ENCODE results near the gene MICU1. TPM values are rescaled to one million over a fixed set of nuclear protein-coding genes. Genes with fewer than 3 reads are reported as not detected.

MICU1 gene
- total RNA-seq, 1 experiment from 2014 or later, result 39.4 TPM

GRCh38 chr10:72344932-72345331 lies 280.9 kb downstream of the MICU1 start:
- intact Hi-C loops (cut with micrococcal nuclease), result no loop called here
- CTCF ChIA-PET, result interaction anchor here (1.2 to 1.3 kb wide), 2 partner anchors 9 to 13 kb away, joined by 3 to 4 read pairs; no protein-coding TSS in a partner anchor
- TF ChIP-seq JUND (IDR thresholded peaks at IDR 0.05), result no peak
- no peak for TF ChIP-seq POLR2AphosphoS5 (IDR thresholded peaks at IDR 0.05; ENCODE audit: low read depth, low read length)
- TF ChIP-seq REST (IDR thresholded peaks at IDR 0.05; ENCODE audit: low read depth), result no peak
- no peaks in the 10 kb centered on the region for H4K20me1 ChIP-seq (ENCODE audit: insufficient read depth)
- H3K4me1 ChIP-seq (ENCODE audit: control insufficient read depth in 1 of 2, insufficient read depth in 2 of 2, low read length in 2 of 2), result peaks cover 0 to 7% of the 10 kb centered on the region in 2 experiments; a peak in 2 of 4 replicates
- no TSS peak for BruUV-seq (replicated peaks)
- no peak overlapping the region for H2AFZ ChIP-seq (ENCODE audit: low read depth, low read length, poor library complexity, severe bottlenecking)
- no peaks in the 10 kb centered on the region for H3K9me3 ChIP-seq (ENCODE audit: control insufficient read depth in 1 of 2, insufficient read depth in 1 of 2, low read depth in 1 of 2, low read length in 2 of 2)
- DNase-seq (ENCODE audit: low read depth, low spot score) (no peak), ATAC-seq (no peak)
- no peaks in the 10 kb centered on the region for H3K27me3 ChIP-seq (ENCODE audit: insufficient read depth, low read length)
- RAD21 ChIA-PET (ENCODE audit: low non-redundant PET in 1 of 2, low total read pairs in 2 of 2, uncharacterized antibody in 2 of 2, unreplicated experiment in 2 of 2), result no interaction called here
- H3K79me2 ChIP-seq (ENCODE audit: insufficient read depth, low read length), result peaks cover 11% of the 10 kb centered on the region
- no peak overlapping the region for H3K27ac ChIP-seq (ENCODE audit: low read depth, low read length)
- peaks cover 0 to 5% of the 10 kb centered on the region in 2 experiments; a peak in 1 of 4 replicates for H3K36me3 ChIP-seq (ENCODE audit: control insufficient read depth in 1 of 2, insufficient read depth in 2 of 2, low read length in 2 of 2)
- no peaks in the 10 kb centered on the region for H3K9me2 ChIP-seq (ENCODE audit: insufficient read depth)
- H3K4me2 ChIP-seq (ENCODE audit: low read length), result no peak overlapping the region
- no peak overlapping the region for H3K4me3 ChIP-seq (replicated peaks in 1 of 2; ENCODE audit: low read depth in 1 of 2, low read length in 2 of 2)
- POLR2A ChIA-PET, result interaction anchor here (0.9 to 1.9 kb wide), 3 partner anchors 42 to 71 kb away, joined by 3 to 8 read pairs (median 3); partner anchors contain the start of gene DDIT4
- no peak overlapping the region for H3K9ac ChIP-seq (ENCODE audit: low read length)

GRCh38 chr10:72342911-72343310 lies 283.0 kb downstream of the MICU1 start:
- H3K9ac ChIP-seq (ENCODE audit: low read length), result no peak overlapping the region
- no peaks in the 10 kb centered on the region for H3K79me2 ChIP-seq (ENCODE audit: insufficient read depth, low read length)
- peaks cover 0 to 8% of the 10 kb centered on the region in 2 experiments; a peak in 2 of 4 replicates for H3K4me1 ChIP-seq (ENCODE audit: control insufficient read depth in 1 of 2, insufficient read depth in 2 of 2, low read length in 2 of 2)
- ChIA-PET CTCF (no interaction called here), RAD21 (ENCODE audit: low non-redundant PET in 1 of 2, low total read pairs in 2 of 2, uncharacterized antibody in 2 of 2, unreplicated experiment in 2 of 2) (no interaction called here), POLR2A (interaction anchor here (1.0 to 1.7 kb wide), 4 partner anchors 11 to 45 kb away, joined by 3 to 7 read pairs (median 3); no protein-coding TSS in a partner anchor)
- no peak for ATAC-seq
- no peaks in the 10 kb centered on the region for H3K9me3 ChIP-seq (ENCODE audit: control insufficient read depth in 1 of 2, insufficient read depth in 1 of 2, low read depth in 1 of 2, low read length in 2 of 2)
- no peak overlapping the region for H3K4me3 ChIP-seq (replicated peaks in 1 of 2; ENCODE audit: low read depth in 1 of 2, low read length in 2 of 2)
- intact Hi-C loops (cut with micrococcal nuclease), result no loop called here
- no peak overlapping the region for H3K4me2 ChIP-seq (ENCODE audit: low read length)
- H3K9me2 ChIP-seq (ENCODE audit: insufficient read depth), result no peaks in the 10 kb centered on the region
- H4K20me1 ChIP-seq (ENCODE audit: insufficient read depth), result no peaks in the 10 kb centered on the region
- H2AFZ ChIP-seq (ENCODE audit: low read depth, low read length, poor library complexity, severe bottlenecking), result no peak overlapping the region
- no peak overlapping the region for H3K27ac ChIP-seq (ENCODE audit: low read depth, low read length)
- no peak for DNase-seq (ENCODE audit: low read depth, low spot score)
- H3K27me3 ChIP-seq (ENCODE audit: insufficient read depth, low read length), result no peaks in the 10 kb centered on the region
- no TSS peak for BruUV-seq (replicated peaks)
- H3K36me3 ChIP-seq (ENCODE audit: control insufficient read depth in 1 of 2, insufficient read depth in 2 of 2, low read length in 2 of 2), result peaks cover 5 to 7% of the 10 kb centered on the region in 2 experiments; a peak in 3 of 4 replicates
- TF ChIP-seq, protein P1, sequence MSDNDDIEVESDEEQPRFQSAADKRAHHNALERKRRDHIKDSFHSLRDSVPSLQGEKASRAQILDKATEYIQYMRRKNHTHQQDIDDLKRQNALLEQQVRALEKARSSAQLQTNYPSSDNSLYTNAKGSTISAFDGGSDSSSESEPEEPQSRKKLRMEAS (IDR thresholded peaks at IDR 0.05), result no peak
- no peak for TF ChIP-seq SP1 (IDR thresholded peaks at IDR 0.05; ENCODE audit: low read depth)
- TF ChIP-seq CBX3 (IDR thresholded peaks at IDR 0.05; ENCODE audit: low read depth), result no peak
- TF ChIP-seq, protein P2, sequence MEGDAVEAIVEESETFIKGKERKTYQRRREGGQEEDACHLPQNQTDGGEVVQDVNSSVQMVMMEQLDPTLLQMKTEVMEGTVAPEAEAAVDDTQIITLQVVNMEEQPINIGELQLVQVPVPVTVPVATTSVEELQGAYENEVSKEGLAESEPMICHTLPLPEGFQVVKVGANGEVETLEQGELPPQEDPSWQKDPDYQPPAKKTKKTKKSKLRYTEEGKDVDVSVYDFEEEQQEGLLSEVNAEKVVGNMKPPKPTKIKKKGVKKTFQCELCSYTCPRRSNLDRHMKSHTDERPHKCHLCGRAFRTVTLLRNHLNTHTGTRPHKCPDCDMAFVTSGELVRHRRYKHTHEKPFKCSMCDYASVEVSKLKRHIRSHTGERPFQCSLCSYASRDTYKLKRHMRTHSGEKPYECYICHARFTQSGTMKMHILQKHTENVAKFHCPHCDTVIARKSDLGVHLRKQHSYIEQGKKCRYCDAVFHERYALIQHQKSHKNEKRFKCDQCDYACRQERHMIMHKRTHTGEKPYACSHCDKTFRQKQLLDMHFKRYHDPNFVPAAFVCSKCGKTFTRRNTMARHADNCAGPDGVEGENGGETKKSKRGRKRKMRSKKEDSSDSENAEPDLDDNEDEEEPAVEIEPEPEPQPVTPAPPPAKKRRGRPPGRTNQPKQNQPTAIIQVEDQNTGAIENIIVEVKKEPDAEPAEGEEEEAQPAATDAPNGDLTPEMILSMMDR (IDR thresholded peaks at IDR 0.05 in 2 of 3, conservative IDR thresholded peaks at IDR 0.05 in 1 of 3; ENCODE audit: borderline replicate concordance in 1 of 3, insufficient read depth in 1 of 3, low read depth in 2 of 3, low read length in 2 of 3), result no peak
- no peak for TF ChIP-seq ZFX (IDR thresholded peaks at IDR 0.05)
- TF ChIP-seq ATF3 (IDR thresholded peaks at IDR 0.05), result no peak
- TF ChIP-seq TCF7L2 (IDR thresholded peaks at IDR 0.05; ENCODE audit: borderline replicate concordance, extremely low read depth, insufficient read depth, insufficient read length), result no peak
- TF ChIP-seq JUND (IDR thresholded peaks at IDR 0.05), result no peak
- TF ChIP-seq POLR2A (IDR thresholded peaks at IDR 0.05; ENCODE audit: borderline replicate concordance, extremely low read depth, insufficient read depth, insufficient read length), result no peak
- TF ChIP-seq EGR1 (IDR thresholded peaks at IDR 0.05; ENCODE audit: low read depth), result no peak
- TF ChIP-seq RAD21 (IDR thresholded peaks at IDR 0.05; ENCODE audit: low read depth), result no peak
- no peak for TF ChIP-seq POLR2AphosphoS5 (IDR thresholded peaks at IDR 0.05; ENCODE audit: low read depth, low read length)
- TF ChIP-seq SIN3A (IDR thresholded peaks at IDR 0.05; ENCODE audit: low read depth), result no peak
- no peak for TF ChIP-seq ELF1 (IDR thresholded peaks at IDR 0.05; ENCODE audit: borderline replicate concordance, low read depth)
- no peak for TF ChIP-seq YY1 (IDR thresholded peaks at IDR 0.05; ENCODE audit: extremely low read depth, insufficient replicate concordance, low read depth, low read length)

Data from HCT116 (cell line).